ENCODE measurements around the gene UBA3. TPM values are rescaled to one million over a fixed set of nuclear protein-coding genes. Genes with fewer than 3 reads are reported as not detected.

The UBA3 gene
- total RNA-seq, 2 donors from 2014 or later, result 36.1 to 69.4 TPM

DNA sequence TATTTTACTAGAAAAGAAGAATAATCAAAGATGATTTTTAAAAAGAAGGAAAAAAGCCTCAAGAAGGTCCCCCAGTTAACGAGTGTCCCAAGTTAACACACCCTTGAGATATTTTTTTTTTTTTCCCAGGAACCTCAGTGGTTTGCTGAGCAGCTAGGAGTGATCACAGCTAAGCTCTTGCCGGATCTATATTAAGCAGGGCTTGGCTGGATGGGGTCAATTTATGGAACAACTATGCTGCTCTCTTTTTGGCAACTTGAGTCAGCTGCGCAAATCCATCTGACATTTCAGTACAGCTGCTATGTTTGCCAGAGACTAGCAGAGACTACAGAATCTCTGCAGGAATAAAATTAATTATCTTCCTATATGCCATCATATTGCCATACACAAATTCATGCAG is 42.2 kb upstream of the UBA3 start, which contains the start of gene LMOD3:
Gene LMOD3 (minus strand): TSS at position 193 of the 400 bp plus-strand sequence. CDS start 209 bp downstream, outside the sequence.
- H3K27me3 ChIP-seq (replicated peaks; ENCODE audit: insufficient read depth), result no peaks in the 10 kb centered on the region
- H3K36me3 ChIP-seq, result no peaks in the 10 kb centered on the region
- no peaks in the 10 kb centered on the region for H3K9me3 ChIP-seq
- no peaks in the 10 kb centered on the region for H3K4me1 ChIP-seq (ENCODE audit: control insufficient read depth in 1 of 2, low read depth in 2 of 2)
- TF ChIP-seq, protein P1, sequence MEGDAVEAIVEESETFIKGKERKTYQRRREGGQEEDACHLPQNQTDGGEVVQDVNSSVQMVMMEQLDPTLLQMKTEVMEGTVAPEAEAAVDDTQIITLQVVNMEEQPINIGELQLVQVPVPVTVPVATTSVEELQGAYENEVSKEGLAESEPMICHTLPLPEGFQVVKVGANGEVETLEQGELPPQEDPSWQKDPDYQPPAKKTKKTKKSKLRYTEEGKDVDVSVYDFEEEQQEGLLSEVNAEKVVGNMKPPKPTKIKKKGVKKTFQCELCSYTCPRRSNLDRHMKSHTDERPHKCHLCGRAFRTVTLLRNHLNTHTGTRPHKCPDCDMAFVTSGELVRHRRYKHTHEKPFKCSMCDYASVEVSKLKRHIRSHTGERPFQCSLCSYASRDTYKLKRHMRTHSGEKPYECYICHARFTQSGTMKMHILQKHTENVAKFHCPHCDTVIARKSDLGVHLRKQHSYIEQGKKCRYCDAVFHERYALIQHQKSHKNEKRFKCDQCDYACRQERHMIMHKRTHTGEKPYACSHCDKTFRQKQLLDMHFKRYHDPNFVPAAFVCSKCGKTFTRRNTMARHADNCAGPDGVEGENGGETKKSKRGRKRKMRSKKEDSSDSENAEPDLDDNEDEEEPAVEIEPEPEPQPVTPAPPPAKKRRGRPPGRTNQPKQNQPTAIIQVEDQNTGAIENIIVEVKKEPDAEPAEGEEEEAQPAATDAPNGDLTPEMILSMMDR (IDR thresholded peaks at IDR 0.05), result no peak
- no peak for DNase-seq (ENCODE audit: low spot score)
- H3K4me3 ChIP-seq, result no peak within 1 kb of the TSS
- H3K27ac ChIP-seq, result no peak within 1 kb of the TSS
- ATAC-seq (ENCODE audit: insufficient number of reproducible peaks, low FRiP score, low read depth), result no peak

DNA sequence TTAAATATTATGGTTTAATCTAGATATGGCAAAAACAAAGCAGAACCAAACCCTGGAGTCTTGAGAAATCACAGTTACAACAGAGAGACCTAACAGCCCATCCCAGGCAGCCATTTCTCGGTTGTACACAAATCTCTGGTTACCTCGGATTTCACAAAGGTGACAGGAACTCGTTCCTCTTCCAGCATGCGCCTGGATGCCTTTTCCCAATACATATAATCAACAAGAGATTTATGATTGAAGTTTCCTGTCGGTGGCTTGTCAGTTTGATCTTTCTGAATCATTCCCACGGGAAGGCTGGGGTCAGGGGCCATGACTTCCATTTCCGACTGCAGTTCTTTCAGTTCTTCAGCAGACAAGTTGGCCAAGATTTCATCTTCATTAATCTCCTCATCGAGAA is 41.8 kb upstream of the UBA3 start:
- Histone ChIP-seq H3K4me3 (no peak overlapping the region), H3K27me3 (replicated peaks; ENCODE audit: insufficient read depth) (no peaks in the 10 kb centered on the region), H3K36me3 (no peaks in the 10 kb centered on the region), H3K27ac (no peak overlapping the region), H3K4me1 (ENCODE audit: control insufficient read depth in 1 of 2, low read depth in 2 of 2) (no peaks in the 10 kb centered on the region), H3K9me3 (no peaks in the 10 kb centered on the region)
- DNase-seq (ENCODE audit: low spot score), result no peak
- TF ChIP-seq, protein P1 (IDR thresholded peaks at IDR 0.05), result no peak
- no peak for ATAC-seq (ENCODE audit: insufficient number of reproducible peaks, low FRiP score, low read depth)

DNA sequence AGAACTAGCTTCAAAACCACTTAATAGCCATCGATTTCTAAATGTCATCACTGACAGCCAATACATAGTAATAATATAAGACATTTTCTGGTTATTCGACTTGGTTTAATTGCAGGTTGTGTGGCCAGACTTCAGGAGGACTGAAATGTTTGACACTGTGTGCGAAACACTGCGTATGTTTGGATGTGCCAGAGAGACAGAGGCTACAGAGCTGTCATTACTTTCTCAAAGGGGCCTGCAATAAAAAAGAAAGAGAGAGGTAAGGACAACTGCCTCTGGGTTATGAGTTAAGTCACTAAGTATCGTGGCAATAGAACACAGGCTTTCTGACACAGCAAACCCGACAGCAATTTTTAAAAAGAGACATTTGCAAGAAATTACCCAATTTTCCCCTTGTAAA is 41.3 kb upstream of the UBA3 start:
- no peaks in the 10 kb centered on the region for H3K4me1 ChIP-seq (ENCODE audit: control insufficient read depth in 1 of 2, low read depth in 2 of 2)
- ATAC-seq (ENCODE audit: insufficient number of reproducible peaks, low FRiP score, low read depth), result no peak
- TF ChIP-seq, protein P1 (IDR thresholded peaks at IDR 0.05), result no peak

DNA sequence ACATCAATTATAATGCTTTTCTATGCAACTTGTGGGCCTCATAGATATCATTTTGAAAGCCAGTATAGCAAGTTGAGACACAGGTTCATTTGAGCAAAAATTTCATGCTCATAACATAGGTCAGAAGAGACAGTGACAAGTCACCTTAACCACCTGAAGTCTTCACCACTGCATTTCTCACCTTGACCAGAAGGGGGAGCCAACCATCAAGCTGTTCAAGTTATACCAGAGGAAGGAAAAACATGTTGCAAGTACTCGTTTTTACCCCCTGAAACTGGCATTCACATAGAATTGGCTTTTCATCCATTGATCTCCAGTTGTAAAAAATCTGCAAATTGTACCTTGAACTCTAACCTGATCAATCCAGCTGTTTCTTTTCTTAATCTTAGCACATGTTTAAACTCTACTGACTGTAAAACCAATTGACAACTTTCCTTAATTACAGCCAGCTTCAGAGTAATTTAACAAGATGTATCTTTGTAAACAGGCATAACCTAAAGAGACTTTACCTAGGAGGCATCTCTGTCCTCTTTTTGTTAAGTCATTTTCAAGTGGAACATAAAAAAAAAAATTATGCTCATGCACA is 40.8 kb upstream of the UBA3 start:
- Histone ChIP-seq H3K27ac (no peak overlapping the region), H3K4me3 (no peak overlapping the region), H3K4me1 (ENCODE audit: control insufficient read depth in 1 of 2, low read depth in 2 of 2) (peaks cover 0 to 2% of the 10 kb centered on the region in 2 donors), H3K27me3 (replicated peaks; ENCODE audit: insufficient read depth) (no peaks in the 10 kb centered on the region), H3K9me3 (no peaks in the 10 kb centered on the region), H3K36me3 (no peaks in the 10 kb centered on the region)
- TF ChIP-seq, protein P1 (IDR thresholded peaks at IDR 0.05), result peak; percentile 95
- peak; percentile 30 for DNase-seq (ENCODE audit: low spot score)
- no peak for ATAC-seq (ENCODE audit: insufficient number of reproducible peaks, low FRiP score, low read depth)

More for the DNA sequence above, 41.3 kb upstream of the UBA3 start:
- no peak for DNase-seq (ENCODE audit: low spot score)
- Histone ChIP-seq H3K36me3 (no peaks in the 10 kb centered on the region), H3K4me3 (no peak overlapping the region), H3K27ac (no peak overlapping the region), H3K9me3 (no peaks in the 10 kb centered on the region), H3K27me3 (replicated peaks; ENCODE audit: insufficient read depth) (no peaks in the 10 kb centered on the region)

DNA sequence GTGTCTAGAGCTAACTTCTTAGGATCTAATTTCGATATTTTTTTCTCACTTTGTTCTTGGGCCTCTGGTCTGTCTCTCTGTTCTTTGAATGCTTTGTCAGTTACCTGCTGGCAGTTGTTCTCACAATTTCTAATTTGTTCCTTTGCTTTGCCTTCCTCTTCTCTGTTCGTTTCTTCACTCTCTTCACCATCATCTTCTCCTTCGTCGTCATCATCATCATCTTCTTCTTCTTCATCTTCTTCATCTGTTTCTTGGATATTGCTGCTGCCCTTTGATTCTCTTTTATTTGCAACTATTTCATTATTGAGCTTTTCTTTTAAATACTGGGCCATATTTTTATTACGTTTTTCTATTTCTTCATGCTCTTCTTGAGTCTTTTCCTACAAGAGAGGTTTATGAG is 39.5 kb upstream of the UBA3 start:
- H3K4me3 ChIP-seq, result no peak overlapping the region
- DNase-seq (ENCODE audit: low spot score) (no peak), ATAC-seq (ENCODE audit: insufficient number of reproducible peaks, low FRiP score, low read depth) (no peak)
- TF ChIP-seq, protein P1 (IDR thresholded peaks at IDR 0.05), result no peak
- no peaks in the 10 kb centered on the region for H3K9me3 ChIP-seq
- H3K36me3 ChIP-seq, result no peaks in the 10 kb centered on the region
- no peaks in the 10 kb centered on the region for H3K27me3 ChIP-seq (replicated peaks; ENCODE audit: insufficient read depth)
- peaks cover 0 to 7% of the 10 kb centered on the region in 2 donors for H3K4me1 ChIP-seq (ENCODE audit: control insufficient read depth in 1 of 2, low read depth in 2 of 2)
- H3K27ac ChIP-seq, result no peak overlapping the region
